ENCODE results near the gene SDR42E1. TPM values are rescaled to one million over a fixed set of nuclear protein-coding genes. Genes with fewer than 3 reads are reported as not detected.

SDR42E1 gene
- total and polyA plus RNA-seq, 2 of the 13 experiments (the other 11 are each of a cell fraction or from before 2014, with no cell fraction given) = 0.01 to 0.13 TPM

DNA sequence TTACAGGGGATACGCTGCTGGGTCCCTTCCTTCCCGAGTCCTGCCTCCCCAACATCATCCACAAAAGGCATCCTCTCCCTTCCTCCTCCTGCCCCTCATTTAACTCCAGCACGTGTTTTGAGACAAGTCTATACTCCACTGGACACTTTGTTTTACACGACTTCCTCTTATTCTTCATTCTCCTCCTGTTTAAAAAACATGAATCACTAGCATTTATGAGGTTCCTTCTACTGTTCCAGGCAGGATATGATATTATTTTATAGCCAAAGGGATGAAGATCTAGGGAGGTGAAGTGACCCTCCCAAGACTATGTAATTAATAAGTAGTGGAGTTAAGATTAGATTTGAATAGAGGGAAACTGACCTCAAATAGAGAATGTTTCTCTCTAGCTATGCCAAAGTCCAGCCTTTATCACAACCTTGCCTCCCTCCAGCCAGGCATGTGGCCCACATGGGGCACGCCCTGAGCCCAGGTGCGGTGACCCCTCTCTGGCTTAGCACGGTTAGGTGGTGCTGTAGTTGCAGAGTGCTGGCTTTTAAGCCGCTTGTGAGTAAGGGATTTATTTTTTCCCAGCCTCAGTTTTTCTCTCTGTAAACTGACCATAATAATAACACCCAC, 22.5 kb upstream of the SDR42E1 start (continued):
- TF ChIP-seq ZNF572 (CRISPR knock-in tag; IDR thresholded peaks at IDR 0.05) (no peak), MAFF (IDR thresholded peaks at IDR 0.05; ENCODE audit: low read depth, low read length) (no peak), SALL1 (CRISPR knock-in tag; IDR thresholded peaks at IDR 0.05) (peak; percentile 42), SP2 (CRISPR knock-in tag; IDR thresholded peaks at IDR 0.05) (no peak), GLI4 (CRISPR knock-in tag; IDR thresholded peaks at IDR 0.05; ENCODE audit: borderline replicate concordance) (no peak), ZSCAN29 (CRISPR knock-in tag; conservative IDR thresholded peaks at IDR 0.05) (no peak), PCBP2 (optimal IDR thresholded peaks at IDR 0.05; ENCODE audit: low read depth, low read length, poor library complexity, severe bottlenecking) (no peak), ZNF558 (CRISPR knock-in tag; IDR thresholded peaks at IDR 0.05; ENCODE audit: borderline replicate concordance) (0 out of 2 replicates have a peak, but pooled peaks have one; percentile 32), MYNN (CRISPR knock-in tag; IDR thresholded peaks at IDR 0.05; ENCODE audit: low read depth) (no peak), RBAK (CRISPR knock-in tag; IDR thresholded peaks at IDR 0.05) (no peak), PAXIP1 (CRISPR knock-in tag; conservative IDR thresholded peaks at IDR 0.05) (peak; percentile 41; the same call in 1 of the 2 replicates), TFDP1 (CRISPR knock-in tag; IDR thresholded peaks at IDR 0.05; ENCODE audit: borderline replicate concordance) (peak; percentile 63; the same call in 1 of the 2 replicates), TEAD3 (CRISPR knock-in tag; optimal IDR thresholded peaks at IDR 0.05; ENCODE audit: borderline replicate concordance) (peak; percentile 29), ZNF724P (CRISPR knock-in tag; IDR thresholded peaks at IDR 0.05; ENCODE audit: borderline replicate concordance) (no peak), MATR3 (CRISPR knock-in tag; IDR thresholded peaks at IDR 0.05) (no peak), BHLHE40 (IDR thresholded peaks at IDR 0.05; ENCODE audit: low read length) (no peak), ZNF674 (CRISPR knock-in tag; IDR thresholded peaks at IDR 0.05; ENCODE audit: low read depth) (no peak), ZNF276 (CRISPR knock-in tag; IDR thresholded peaks at IDR 0.05; ENCODE audit: low read depth) (no peak)
- TF ChIP-seq, protein P1, sequence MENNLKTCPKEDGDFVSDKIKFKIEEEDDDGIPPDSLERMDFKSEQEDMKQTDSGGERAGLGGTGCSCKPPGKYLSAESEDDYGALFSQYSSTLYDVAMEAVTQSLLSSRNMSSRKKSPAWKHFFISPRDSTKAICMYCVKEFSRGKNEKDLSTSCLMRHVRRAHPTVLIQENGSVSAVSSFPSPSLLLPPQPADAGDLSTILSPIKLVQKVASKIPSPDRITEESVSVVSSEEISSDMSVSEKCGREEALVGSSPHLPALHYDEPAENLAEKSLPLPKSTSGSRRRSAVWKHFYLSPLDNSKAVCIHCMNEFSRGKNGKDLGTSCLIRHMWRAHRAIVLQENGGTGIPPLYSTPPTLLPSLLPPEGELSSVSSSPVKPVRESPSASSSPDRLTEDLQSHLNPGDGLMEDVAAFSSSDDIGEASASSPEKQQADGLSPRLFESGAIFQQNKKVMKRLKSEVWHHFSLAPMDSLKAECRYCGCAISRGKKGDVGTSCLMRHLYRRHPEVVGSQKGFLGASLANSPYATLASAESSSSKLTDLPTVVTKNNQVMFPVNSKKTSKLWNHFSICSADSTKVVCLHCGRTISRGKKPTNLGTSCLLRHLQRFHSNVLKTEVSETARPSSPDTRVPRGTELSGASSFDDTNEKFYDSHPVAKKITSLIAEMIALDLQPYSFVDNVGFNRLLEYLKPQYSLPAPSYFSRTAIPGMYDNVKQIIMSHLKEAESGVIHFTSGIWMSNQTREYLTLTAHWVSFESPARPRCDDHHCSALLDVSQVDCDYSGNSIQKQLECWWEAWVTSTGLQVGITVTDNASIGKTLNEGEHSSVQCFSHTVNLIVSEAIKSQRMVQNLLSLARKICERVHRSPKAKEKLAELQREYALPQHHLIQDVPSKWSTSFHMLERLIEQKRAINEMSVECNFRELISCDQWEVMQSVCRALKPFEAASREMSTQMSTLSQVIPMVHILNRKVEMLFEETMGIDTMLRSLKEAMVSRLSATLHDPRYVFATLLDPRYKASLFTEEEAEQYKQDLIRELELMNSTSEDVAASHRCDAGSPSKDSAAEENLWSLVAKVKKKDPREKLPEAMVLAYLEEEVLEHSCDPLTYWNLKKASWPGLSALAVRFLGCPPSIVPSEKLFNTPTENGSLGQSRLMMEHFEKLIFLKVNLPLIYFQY (CRISPR knock-in tag; IDR thresholded peaks at IDR 0.05; ENCODE audit: borderline replicate concordance) = peak; percentile 44; the same call in 1 of the 2 replicates
